ENCODE measurements around the gene RNF207.
A peak's percentile ranks its signal among the peaks of the same experiment; 100 is the strongest.

The RNF207 gene

DNA sequence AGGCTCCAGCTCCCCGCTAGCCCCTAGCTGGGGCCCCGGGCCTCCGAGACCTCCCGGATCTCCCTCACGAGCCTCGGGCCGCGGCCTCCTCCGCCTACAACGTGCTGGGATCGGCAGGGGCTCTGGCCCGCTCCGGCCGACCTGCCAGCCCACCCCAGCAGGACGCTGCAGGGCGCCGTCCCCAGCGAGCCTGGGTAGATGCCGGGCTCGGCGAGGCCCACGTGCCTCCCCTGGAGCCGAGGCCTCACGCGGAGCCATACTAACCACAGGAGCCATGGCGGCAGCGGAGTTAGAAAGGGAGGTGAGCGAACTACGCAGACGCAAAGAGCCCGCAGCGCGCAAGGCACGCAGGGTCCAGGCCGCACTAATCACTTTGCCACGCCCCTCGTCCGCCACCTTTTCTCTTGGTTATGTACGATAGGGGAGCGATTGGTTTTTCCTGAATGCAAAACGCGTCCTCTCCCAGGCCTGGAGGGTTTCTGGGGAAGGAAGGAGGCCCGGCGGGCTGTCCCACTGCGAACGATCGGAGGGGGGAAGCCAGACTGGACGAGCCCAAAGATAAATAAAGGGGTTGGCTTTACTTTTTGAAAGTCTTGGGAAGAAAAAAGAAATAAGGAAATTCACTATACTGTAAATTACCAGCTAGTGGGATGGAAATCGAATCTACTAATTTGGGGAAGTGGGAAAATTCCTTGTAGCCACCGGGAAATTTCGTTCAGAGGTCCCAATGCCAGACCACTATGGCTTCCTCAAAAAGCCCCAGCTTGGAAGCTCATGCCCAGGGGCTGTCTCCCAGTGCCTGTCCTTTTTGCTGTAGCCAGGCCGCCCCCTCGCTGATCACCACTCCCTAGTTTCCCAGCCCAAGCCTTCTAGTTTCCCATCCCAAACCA, 6.4 kb upstream of the RNF207 start, which contains the start of gene RPL22:
Gene RPL22, minus strand, starts transcription at position 298 of the 890 bp plus-strand sequence. Its CDS starts 22 bp downstream, at position 276.
- H3K4me2 ChIP-seq = peak within 1 kb of the TSS; percentile 86 to 98 (median 90)
- H3K27me3 ChIP-seq = peaks cover 2 to 9% (median 6%) of the 10 kb centered on the region in 11 experiments
- peaks cover 24 to 33% (median 30%) of the 10 kb centered on the region in 10 experiments for H3K4me1 ChIP-seq
- H3K4me3 ChIP-seq = peak within 1 kb of the TSS; percentile 80 to 97 (median 92)
- peaks cover 34 to 48% (median 40%) of the 10 kb centered on the region in 11 experiments; a peak in 21 of 22 replicates for H4K20me1 ChIP-seq
- peak within 1 kb of the TSS; percentile 90 to 100 (median 98) for H3K9ac ChIP-seq
- peak within 1 kb of the TSS; percentile 88 to 100 (median 97) for H3K27ac ChIP-seq
- H3K9me3 ChIP-seq (replicated peaks in 1 of 11) = no peaks in the 10 kb centered on the region
- TF ChIP-seq Cebpa-rat (IDR thresholded peaks at IDR 0.05) = no peak
- H3K36me3 ChIP-seq = peaks cover 29 to 36% (median 35%) of the 10 kb centered on the region in 11 experiments

DNA sequence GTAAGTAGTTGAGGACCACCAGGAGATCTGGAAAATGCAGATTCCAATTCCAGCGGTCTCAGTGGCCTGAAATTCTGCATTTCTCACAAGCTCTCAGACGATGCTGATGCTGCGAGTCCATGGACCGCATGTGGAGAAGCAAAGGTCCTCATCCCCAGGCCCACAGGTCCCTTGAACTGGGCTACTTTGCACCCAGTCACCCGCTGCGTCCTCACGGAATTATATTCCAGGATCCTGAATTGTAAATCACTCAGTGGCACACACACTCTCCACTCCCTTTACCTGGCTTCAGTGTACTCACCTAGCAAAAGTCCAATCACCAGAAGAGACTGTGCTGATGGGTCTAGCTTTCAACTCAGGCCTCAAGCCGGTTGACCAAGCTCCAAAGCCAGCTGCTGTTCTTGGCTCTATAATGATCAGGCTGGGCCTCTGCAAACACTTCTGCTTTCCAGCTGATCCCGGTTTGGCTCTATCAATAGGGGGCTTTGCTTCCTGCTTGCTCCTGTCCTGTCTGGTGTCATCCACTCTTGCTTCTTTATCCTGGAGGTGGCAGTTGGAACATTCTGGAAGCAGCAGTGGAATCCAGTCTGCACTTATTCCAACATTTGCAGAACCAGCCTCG, 5.6 kb upstream of the RNF207 start:
- Histone ChIP-seq H3K4me2 (peak overlapping the region; percentile 68 to 88 (median 79)), H3K27ac (peak overlapping the region; percentile 88 to 100 (median 97)), H3K4me1 (peaks cover 24 to 34% (median 30%) of the 10 kb centered on the region in 10 experiments), H3K9me3 (replicated peaks in 1 of 11) (no peaks in the 10 kb centered on the region), H4K20me1 (peaks cover 26 to 40% (median 32%) of the 10 kb centered on the region in 11 experiments; a peak in 21 of 22 replicates), H3K9ac (peak overlapping the region; percentile 90 to 100 (median 98)), H3K36me3 (peaks cover 22 to 29% (median 27%) of the 10 kb centered on the region in 11 experiments), H3K27me3 (peaks cover 10 to 16% (median 13%) of the 10 kb centered on the region in 11 experiments), H3K4me3 (peak overlapping the region; percentile 80 to 97 (median 92))
- TF ChIP-seq Cebpa-rat (IDR thresholded peaks at IDR 0.05) = no peak

DNA sequence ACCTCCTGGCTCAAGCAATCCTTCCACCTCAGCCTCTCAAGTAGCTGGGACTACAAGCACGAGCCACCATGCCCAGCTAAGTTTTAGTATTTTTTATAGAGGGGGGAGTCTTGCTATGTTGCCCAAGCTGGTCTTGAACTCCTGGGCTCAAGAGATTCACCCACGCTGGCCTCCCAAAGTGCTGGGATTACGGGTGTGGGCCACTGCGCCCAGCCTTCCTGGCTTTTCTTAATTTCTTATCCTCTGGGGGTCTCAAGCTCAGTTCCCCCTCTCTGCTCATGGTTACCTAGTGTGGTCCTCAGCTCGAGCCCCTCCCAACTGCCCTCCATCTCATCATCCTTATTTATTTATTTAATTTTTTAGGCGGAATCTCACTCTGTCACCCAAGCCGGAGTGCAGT, 3.7 kb upstream of the RNF207 start:
- Histone ChIP-seq H3K4me2 (no peak overlapping the region), H3K9me3 (replicated peaks in 1 of 11) (no peaks in the 10 kb centered on the region), H4K20me1 (peaks cover 8 to 28% (median 13%) of the 10 kb centered on the region in 11 experiments; a peak in 20 of 22 replicates), H3K4me1 (peaks cover 32 to 38% (median 35%) of the 10 kb centered on the region in 10 experiments), H3K9ac (no peak overlapping the region), H3K27ac (no peak overlapping the region), H3K36me3 (peaks cover 2 to 9% (median 8%) of the 10 kb centered on the region in 11 experiments; a peak in 21 of 22 replicates), H3K27me3 (peaks cover 29 to 36% (median 33%) of the 10 kb centered on the region in 11 experiments), H3K4me3 (no peak overlapping the region)
- no peak for TF ChIP-seq Cebpa-rat (IDR thresholded peaks at IDR 0.05)

DNA sequence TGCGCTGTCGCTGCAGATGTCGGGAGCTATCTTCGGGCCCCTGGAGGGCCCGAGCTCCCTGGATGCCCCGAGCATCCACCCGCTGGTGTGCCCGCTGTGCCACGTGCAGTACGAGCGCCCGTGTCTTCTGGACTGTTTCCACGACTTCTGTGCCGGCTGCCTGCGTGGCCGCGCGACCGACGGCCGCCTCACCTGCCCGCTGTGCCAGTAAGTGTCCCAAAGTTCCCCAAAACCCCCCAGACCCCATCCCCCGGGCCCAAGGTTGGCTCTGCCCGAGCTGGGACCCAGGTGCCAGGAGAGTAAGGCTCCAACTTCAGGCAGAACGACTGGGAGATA, 569 bp downstream of the RNF207 start:
- Histone ChIP-seq H4K20me1 (peaks cover 0 to 8% (median 0%) of the 10 kb centered on the region in 11 experiments; a peak in 3 of 22 replicates), H3K4me2 (peak overlapping the region; percentile 72 to 98 (median 88)), H3K9me3 (replicated peaks in 1 of 11) (no peaks in the 10 kb centered on the region), H3K27ac (no peak overlapping the region), H3K4me1 (peaks cover 25 to 46% (median 39%) of the 10 kb centered on the region in 10 experiments), H3K27me3 (peaks cover 45 to 62% (median 56%) of the 10 kb centered on the region in 11 experiments), H3K4me3 (peak overlapping the region; percentile 38 to 70 (median 56); a peak in 19 of 20 replicates), H3K36me3 (no peaks in the 10 kb centered on the region), H3K9ac (peak overlapping the region in 8 of 11 experiments; percentile 39 to 71 (median 56); a peak in 13 of 22 replicates)
- TF ChIP-seq Cebpa-rat (IDR thresholded peaks at IDR 0.05) = no peak

DNA sequence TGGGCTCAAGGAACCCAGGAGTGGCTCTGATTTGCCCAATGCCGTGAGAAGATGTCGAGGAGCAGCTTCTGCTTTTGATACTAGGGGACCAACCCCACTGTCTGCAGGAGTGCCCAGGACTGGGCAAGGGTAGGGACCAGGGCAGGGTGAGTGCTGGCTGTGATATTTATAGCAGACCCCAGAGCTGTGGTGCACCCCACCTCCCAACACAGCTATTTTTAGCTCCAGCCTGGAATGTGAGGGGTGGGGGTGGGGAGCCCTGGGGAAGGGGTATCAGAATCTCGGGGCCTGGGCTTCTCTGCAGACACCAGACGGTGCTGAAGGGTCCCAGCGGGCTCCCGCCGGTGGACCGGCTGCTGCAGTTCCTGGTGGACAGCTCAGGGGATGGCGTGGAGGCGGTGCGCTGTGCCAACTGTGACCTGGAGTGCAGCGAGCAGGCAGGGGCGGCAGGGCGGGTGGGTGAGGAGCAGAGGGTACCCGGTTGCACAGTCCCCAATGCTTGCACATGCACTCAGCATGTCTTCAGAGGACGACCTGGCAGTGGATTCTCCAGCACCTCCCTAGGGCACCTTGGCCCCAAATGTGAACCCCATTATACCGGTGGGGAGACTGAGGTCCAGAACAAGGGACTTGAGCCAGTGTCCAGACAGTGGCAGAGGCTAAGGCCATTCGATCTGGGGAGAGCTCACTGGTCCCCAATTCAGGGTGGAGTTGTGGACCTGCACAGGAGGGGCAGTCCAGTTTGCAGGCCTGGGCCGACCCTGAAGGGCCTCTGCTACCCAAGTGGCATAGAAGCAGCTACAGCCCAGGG, 1.4 kb downstream of the RNF207 start:
- H3K4me1 ChIP-seq = peaks cover 30 to 54% (median 47%) of the 10 kb centered on the region in 10 experiments
- H3K9me3 ChIP-seq (replicated peaks in 1 of 11) = no peaks in the 10 kb centered on the region
- H3K36me3 ChIP-seq = no peaks in the 10 kb centered on the region
- no peak overlapping the region for H3K27ac ChIP-seq
- 0 out of 22 replicates have a peak overlapping the region, but pooled peaks of 2 of the 11 experiments have one; percentile 94 to 98 for H3K4me2 ChIP-seq
- H3K9ac ChIP-seq = no peak overlapping the region
- no peak overlapping the region for H3K4me3 ChIP-seq
- peaks cover 0 to 12% (median 0%) of the 10 kb centered on the region in 11 experiments; a peak in 3 of 22 replicates for H4K20me1 ChIP-seq
- peaks cover 45 to 62% (median 56%) of the 10 kb centered on the region in 11 experiments for H3K27me3 ChIP-seq
- no peak for TF ChIP-seq Cebpa-rat (IDR thresholded peaks at IDR 0.05)

DNA sequence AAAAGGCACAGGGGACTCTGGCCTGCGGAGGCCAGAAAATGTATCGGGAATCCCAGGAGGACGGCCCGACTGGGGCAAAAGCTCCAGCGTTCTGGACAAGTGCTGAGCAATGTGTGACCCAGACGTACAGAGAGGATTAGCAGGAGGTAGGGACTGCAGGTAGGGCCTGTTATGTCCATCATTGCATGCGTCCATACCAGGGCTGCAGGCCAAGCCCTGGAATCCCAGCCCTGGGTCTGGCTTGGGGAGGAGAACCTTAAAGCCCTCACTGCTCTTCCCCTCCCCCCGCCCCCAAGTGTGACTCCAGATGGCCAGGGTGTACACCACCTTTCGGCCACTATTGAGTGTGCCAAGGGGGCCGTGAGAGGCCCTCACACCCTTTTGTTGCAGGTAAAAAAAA, 2.0 kb downstream of the RNF207 start:
- Histone ChIP-seq H4K20me1 (peaks cover 0 to 12% (median 0%) of the 10 kb centered on the region in 11 experiments; a peak in 3 of 22 replicates), H3K27ac (no peak overlapping the region), H3K27me3 (peaks cover 45 to 62% (median 56%) of the 10 kb centered on the region in 11 experiments), H3K9ac (no peak overlapping the region), H3K4me2 (no peak overlapping the region), H3K36me3 (no peaks in the 10 kb centered on the region), H3K4me3 (no peak overlapping the region), H3K4me1 (peaks cover 36 to 61% (median 54%) of the 10 kb centered on the region in 10 experiments), H3K9me3 (replicated peaks in 1 of 11) (no peaks in the 10 kb centered on the region)
- TF ChIP-seq Cebpa-rat (IDR thresholded peaks at IDR 0.05) = no peak

DNA sequence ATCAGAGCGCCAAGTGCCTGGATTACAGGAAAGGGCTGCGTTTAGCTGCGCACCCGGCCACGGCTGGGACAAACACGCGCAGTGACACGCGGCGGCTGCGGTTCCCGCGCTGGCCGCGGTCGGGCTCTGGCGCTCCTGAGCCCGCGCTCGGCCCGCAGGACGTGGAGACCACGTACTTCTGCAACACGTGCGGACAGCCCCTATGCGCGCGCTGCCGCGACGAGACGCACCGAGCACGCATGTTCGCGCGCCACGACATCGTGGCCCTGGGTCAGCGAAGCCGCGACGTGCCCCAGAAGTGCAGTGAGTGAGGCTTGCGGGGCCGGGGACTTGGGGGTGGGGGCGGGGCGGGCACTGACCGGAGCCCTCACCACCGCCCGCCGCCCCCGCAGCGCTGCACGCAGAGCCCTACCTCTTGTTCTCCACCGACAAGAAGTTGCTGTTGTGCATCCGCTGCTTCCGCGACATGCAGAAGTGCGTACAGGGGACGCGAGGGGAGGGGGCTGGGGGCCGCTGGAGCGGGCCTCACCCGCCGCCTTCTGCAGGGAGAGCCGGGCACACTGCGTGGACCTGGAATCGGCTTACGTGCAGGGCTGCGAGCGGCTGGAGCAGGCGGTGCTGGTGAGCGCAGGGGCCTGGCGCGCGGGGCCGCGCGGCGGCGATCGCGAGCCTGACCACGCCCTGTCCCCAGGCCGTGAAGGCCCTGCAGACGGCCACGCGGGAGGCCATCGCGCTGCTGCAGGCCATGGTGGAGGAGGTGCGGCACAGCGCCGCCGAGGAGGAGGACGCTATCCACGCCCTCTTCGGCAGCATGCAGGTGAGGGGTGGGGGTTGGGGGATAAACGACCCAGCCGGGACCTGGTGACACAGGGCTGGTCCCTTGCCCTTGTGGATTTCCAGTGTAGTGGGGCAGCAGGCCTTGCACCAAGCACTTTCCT, 3.1 kb downstream of the RNF207 start:
- peaks cover 0 to 8% (median 5%) of the 10 kb centered on the region in 11 experiments; a peak in 12 of 22 replicates for H3K9me3 ChIP-seq (replicated peaks in 1 of 11)
- no peak overlapping the region for H3K27ac ChIP-seq
- H3K9ac ChIP-seq = peak overlapping the region in 5 of 11 experiments; percentile 28 to 59 (median 45); a peak in 5 of 22 replicates
- H3K4me2 ChIP-seq = peak overlapping the region; percentile 77 to 94 (median 86)
- no peak for TF ChIP-seq Cebpa-rat (IDR thresholded peaks at IDR 0.05)
- no peaks in the 10 kb centered on the region for H3K36me3 ChIP-seq
- H3K4me1 ChIP-seq = peaks cover 39 to 66% (median 60%) of the 10 kb centered on the region in 10 experiments
- H3K27me3 ChIP-seq = peaks cover 45 to 59% (median 55%) of the 10 kb centered on the region in 11 experiments
- H3K4me3 ChIP-seq = peak overlapping the region in 9 of 10 experiments; percentile 26 to 50 (median 39); a peak in 9 of 20 replicates
- peaks cover 0 to 12% (median 0%) of the 10 kb centered on the region in 11 experiments; a peak in 3 of 22 replicates for H4K20me1 ChIP-seq
